ENCODE results near the gene CTNNA1. TPM values are rescaled to one million over a fixed set of nuclear protein-coding genes. Genes with fewer than 3 reads are reported as not detected.

The CTNNA1 gene
- polyA plus RNA-seq, 1 experiment = 140 TPM

GRCh38 chr5:138964647-138965201, 211.5 kb downstream of the CTNNA1 start:
- POLR2A ChIA-PET = no interaction called here
- DNase-seq (ENCODE audit: low read depth, low spot score) = no peak
- Histone ChIP-seq H3K4me3 (ENCODE audit: low read depth, low read length) (no peak overlapping the region), H3K27ac (ENCODE audit: low read depth, low read length) (no peak overlapping the region), H3K27me3 (ENCODE audit: control insufficient read depth, insufficient read depth, low read length) (no peaks in the 10 kb centered on the region), H3K9me3 (ENCODE audit: control insufficient read depth, insufficient read depth, low read length) (no peaks in the 10 kb centered on the region)
- no peak for TF ChIP-seq CTCF (IDR thresholded peaks at IDR 0.05; ENCODE audit: low read depth, low read length)
- CTCF ChIA-PET = interaction anchor here (1.2 kb wide), 1 partner anchor 10 kb away, joined by 3 read pairs; no protein-coding TSS in a partner anchor

- Histone ChIP-seq H3K27me3 (ENCODE audit: control insufficient read depth, insufficient read depth, low read length) (no peaks in the 10 kb centered on the region), H3K27ac (ENCODE audit: low read depth, low read length) (no peak overlapping the region), H3K4me3 (ENCODE audit: low read depth, low read length) (no peak overlapping the region), H3K9me3 (ENCODE audit: control insufficient read depth, insufficient read depth, low read length) (no peaks in the 10 kb centered on the region)
- ChIA-PET POLR2A (no interaction called here), CTCF (no interaction called here)
- TF ChIP-seq CTCF (IDR thresholded peaks at IDR 0.05; ENCODE audit: low read depth, low read length) = no peak
- no peak for DNase-seq (ENCODE audit: low read depth, low spot score)
Measured at GRCh38 chr5:138965626-138966025, 212.4 kb downstream of the CTNNA1 start.

- Histone ChIP-seq H3K4me3 (ENCODE audit: low read depth, low read length) (no peak overlapping the region), H3K9me3 (ENCODE audit: control insufficient read depth, insufficient read depth, low read length) (no peaks in the 10 kb centered on the region), H3K27ac (ENCODE audit: low read depth, low read length) (no peak overlapping the region), H3K27me3 (ENCODE audit: control insufficient read depth, insufficient read depth, low read length) (no peaks in the 10 kb centered on the region)
- no peak for TF ChIP-seq CTCF (IDR thresholded peaks at IDR 0.05; ENCODE audit: low read depth, low read length)
- ChIA-PET CTCF (no interaction called here), POLR2A (no interaction called here)
- no peak for DNase-seq (ENCODE audit: low read depth, low spot score)
Measured at GRCh38 chr5:138966236-138966985, 213.2 kb downstream of the CTNNA1 start.

GRCh38 chr5:138967791-138968448, 214.7 kb downstream of the CTNNA1 start:
- POLR2A ChIA-PET = no interaction called here
- no peaks in the 10 kb centered on the region for H3K27me3 ChIP-seq (ENCODE audit: control insufficient read depth, insufficient read depth, low read length)
- no peak for DNase-seq (ENCODE audit: low read depth, low spot score)
- no peak overlapping the region for H3K4me3 ChIP-seq (ENCODE audit: low read depth, low read length)
- H3K9me3 ChIP-seq (ENCODE audit: control insufficient read depth, insufficient read depth, low read length) = no peaks in the 10 kb centered on the region
- no peak for TF ChIP-seq CTCF (IDR thresholded peaks at IDR 0.05; ENCODE audit: low read depth, low read length)
- CTCF ChIA-PET = no interaction called here
- no peak overlapping the region for H3K27ac ChIP-seq (ENCODE audit: low read depth, low read length)

- ChIA-PET POLR2A (no interaction called here), CTCF (no interaction called here)
- Histone ChIP-seq H3K9me3 (ENCODE audit: control insufficient read depth, insufficient read depth, low read length) (no peaks in the 10 kb centered on the region), H3K27me3 (ENCODE audit: control insufficient read depth, insufficient read depth, low read length) (no peaks in the 10 kb centered on the region), H3K4me3 (ENCODE audit: low read depth, low read length) (no peak overlapping the region), H3K27ac (ENCODE audit: low read depth, low read length) (no peak overlapping the region)
- no peak for DNase-seq (ENCODE audit: low read depth, low spot score)
- no peak for TF ChIP-seq CTCF (IDR thresholded peaks at IDR 0.05; ENCODE audit: low read depth, low read length)
Measured at GRCh38 chr5:138968601-138969000, 215.4 kb downstream of the CTNNA1 start.
